GM18507 (cell line): ENCODE measurements around the gene TKTL1.
"Not testable (repeated sequence)": the region's sequence is repeated elsewhere in the genome, so short reads cannot be mapped to it uniquely, and the experiment has no call there.

ENCODE experiments used
- DNase-seq: peaks from one replicate; pipeline ENCODE4 v3.0.0; 2011; ENCODE audit warnings: low read depth; ENCODE audit not compliant: insufficient read length; ENCODE audit errors: extremely low spot score
- FAIRE-seq: peaks from 2 replicates; lab custom pipeline; 2011; peaks lifted over from hg19 to GRCh38; lab: Jason Lieb, UNC

Gene TKTL1, protein sequence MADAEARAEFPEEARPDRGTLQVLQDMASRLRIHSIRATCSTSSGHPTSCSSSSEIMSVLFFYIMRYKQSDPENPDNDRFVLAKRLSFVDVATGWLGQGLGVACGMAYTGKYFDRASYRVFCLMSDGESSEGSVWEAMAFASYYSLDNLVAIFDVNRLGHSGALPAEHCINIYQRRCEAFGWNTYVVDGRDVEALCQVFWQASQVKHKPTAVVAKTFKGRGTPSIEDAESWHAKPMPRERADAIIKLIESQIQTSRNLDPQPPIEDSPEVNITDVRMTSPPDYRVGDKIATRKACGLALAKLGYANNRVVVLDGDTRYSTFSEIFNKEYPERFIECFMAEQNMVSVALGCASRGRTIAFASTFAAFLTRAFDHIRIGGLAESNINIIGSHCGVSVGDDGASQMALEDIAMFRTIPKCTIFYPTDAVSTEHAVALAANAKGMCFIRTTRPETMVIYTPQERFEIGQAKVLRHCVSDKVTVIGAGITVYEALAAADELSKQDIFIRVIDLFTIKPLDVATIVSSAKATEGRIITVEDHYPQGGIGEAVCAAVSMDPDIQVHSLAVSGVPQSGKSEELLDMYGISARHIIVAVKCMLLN

DNA sequence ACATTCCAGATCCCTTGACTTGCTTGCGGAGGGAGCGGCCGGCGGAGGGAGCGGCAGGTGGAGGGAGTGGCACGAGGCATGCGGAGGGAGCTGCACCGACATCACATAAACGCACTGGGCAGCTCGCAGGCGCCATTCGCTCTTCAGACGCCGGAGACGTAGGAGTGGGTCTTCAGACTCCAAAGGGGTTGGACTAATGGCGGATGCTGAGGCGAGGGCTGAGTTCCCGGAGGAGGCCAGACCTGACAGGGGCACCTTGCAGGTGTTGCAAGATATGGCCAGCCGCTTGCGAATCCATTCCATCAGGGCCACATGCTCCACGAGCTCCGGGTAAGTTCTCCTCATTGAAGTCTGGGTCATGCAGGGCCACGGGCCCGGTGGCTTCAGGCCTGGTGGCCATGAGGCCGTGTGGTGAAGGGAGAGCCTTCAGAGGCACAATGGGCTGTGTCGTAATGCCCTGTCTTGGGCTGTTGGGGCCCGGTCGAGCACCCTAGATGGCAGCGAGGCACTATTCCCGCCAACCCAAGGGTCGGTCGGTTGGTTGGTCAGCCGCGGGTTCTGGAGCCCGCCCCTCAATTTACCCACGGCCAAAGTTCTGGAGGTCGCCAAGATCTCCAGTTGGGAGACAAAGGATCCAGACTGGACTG, at the start of gene TKTL1:
TKTL1 (plus strand) TSS at position 132 of the 647 bp plus-strand sequence; CDS start at position 197, 65 bp downstream.
- FAIRE-seq (no peak), DNase-seq (no peak)

DNA sequence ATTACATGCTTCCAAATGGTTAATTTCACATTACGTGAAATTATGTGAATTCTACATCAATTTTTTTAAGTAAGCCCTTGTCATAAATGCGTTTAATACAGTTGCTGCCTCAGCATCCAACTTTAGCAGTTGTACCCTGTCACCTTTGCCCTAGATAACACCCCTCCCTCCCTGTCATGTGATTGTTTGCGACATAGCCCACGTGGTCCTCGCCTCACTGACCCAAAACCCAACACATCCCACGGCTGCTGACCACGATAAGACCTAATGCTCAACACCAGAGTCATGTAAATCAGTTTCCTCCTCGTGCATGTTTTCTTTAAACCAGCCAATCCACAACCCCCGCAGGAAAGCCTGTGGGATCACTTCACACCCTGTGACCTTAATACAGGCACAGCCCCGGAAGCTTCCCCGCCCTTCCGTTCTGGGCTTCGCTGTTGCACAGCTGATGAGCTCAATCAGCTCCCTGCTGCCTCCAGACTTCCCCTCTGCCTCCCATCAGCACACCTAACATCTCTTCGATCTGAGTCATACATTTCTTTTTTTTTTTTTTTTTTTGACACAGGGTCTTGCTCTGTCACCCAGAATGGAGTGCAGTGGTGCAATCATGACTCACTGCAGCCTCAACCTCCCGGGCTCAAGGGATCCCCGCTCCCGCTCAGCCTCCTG, 48.1 kb upstream of the TKTL1 start:
- DNase-seq, FAIRE-seq: not testable (repeated sequence)

DNA sequence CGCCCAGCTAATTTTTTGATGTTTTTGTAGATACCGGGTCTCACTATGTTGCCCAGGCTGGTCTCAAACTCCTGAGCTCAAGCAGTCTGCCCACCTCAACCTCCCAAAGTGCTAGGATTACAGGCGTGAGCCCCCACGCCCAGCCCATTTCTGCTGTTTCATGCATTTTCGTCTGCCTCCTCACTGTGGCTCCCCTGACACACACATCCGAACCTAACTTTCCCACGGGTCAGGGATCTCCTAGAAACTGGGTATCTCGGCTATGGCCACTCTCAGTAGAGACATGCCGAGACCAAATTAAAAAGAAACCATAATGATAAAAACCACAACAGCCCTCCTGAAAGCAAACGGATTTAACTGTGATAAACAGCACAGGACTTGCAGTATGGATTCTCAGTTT, 47.5 kb upstream of the TKTL1 start:
- not testable (repeated sequence) for DNase-seq, FAIRE-seq

DNA sequence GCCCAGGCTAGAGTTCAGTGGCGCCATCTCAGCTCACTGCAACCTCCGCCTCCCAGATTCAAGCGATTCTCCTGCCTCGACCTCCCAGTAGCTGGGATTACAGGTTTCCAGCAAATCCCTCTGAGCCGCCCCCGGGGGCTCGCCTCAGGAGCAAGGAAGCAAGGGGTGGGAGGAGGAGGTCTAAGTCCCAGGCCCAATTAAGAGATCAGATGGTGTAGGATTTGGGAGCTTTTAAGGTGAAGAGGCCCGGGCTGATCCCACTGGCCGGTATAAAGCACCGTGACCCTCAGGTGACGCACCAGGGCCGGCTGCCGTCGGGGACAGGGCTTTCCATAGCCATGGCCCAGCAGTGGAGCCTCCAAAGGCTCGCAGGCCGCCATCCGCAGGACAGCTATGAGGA, 38.3 kb upstream of the TKTL1 start, which contains the start of gene OPN1MW3:
OPN1MW3 (plus strand) TSS at position 301 of the 400 bp plus-strand sequence; CDS start at position 339, 38 bp downstream.
- not testable (repeated sequence) for DNase-seq, FAIRE-seq

DNA sequence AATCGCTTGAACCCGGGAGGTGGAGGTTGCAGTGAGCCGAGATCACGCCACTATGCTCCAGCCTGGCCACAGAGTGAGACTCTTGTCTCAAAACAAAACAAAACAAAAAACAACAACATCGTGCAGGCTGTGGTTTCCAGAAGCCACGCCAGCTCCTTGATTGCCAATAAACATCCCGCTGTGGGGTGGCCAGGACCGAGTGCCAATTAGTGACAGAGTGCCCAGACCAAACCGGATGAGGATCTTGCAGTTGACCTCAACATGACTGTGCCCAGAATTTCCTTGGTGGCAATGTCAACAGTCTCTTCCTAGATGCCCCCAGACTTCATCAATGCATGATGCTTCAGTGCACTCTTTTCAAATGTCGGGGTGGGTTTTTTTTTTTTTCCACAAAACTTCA, 36.9 kb upstream of the TKTL1 start:
- not testable (repeated sequence) for FAIRE-seq, DNase-seq

DNA sequence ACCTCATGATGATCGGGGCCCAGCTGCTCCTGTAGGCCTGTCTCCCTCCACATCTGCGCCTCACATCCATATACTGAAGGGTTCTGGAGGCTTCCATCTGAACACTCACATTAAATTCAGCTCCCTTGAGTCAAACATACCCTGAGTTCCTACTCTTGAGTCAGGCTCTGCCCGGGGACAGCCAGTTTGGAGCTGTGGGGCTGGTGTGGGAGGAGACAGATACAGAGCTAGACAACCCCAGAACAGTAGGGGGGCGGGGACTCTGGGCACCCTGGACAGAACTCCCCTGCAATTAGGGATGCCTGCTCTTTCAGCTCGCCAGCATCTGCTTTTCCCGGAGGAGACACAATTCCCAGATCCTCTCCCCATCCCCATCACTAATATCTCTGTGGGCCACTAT, 32.5 kb upstream of the TKTL1 start:
- not testable (repeated sequence) for FAIRE-seq, DNase-seq

DNA sequence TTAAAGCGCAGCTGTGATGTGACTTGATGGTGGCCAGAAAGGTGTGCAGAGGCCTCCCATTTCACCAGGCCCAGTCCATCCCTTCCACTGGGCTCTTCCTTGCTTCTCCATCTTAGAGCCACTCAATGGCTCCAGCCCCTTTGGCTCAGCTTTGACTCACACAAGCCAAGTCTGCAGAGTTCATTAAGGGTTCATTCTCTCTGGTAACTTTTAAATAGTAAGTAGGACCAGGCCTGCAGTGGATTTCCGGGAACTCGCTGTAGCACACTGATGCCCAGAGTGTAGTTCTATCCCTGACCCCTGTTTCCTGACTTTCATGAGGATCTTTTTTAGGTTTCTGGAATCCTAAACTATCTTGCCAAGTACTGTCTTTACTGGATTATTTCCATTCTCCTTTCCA, 26.4 kb upstream of the TKTL1 start:
- FAIRE-seq, DNase-seq: not testable (repeated sequence)

DNA sequence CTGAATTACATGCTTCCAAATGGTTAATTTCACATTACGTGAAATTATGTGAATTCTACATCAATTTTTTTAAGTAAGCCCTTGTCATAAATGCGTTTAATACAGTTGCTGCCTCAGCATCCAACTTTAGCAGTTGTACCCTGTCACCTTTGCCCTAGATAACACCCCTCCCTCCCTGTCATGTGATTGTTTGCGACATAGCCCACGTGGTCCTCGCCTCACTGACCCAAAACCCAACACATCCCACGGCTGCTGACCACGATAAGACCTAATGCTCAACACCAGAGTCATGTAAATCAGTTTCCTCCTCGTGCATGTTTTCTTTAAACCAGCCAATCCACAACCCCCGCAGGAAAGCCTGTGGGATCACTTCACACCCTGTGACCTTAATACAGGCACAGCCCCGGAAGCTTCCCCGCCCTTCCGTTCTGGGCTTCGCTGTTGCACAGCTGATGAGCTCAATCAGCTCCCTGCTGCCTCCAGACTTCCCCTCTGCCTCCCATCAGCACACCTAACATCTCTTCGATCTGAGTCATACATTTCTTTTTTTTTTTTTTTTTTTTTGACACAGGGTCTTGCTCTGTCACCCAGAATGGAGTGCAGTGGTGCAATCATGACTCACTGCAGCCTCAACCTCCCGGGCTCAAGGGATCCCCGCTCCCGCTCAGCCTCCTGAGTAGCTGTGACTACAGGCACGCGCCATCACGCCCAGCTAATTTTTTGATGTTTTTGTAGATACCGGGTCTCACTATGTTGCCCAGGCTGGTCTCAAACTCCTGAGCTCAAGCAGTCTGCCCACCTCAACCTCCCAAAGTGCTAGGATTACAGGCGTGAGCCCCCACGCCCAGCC, 10.9 kb upstream of the TKTL1 start:
- not testable (repeated sequence) for FAIRE-seq, DNase-seq

DNA sequence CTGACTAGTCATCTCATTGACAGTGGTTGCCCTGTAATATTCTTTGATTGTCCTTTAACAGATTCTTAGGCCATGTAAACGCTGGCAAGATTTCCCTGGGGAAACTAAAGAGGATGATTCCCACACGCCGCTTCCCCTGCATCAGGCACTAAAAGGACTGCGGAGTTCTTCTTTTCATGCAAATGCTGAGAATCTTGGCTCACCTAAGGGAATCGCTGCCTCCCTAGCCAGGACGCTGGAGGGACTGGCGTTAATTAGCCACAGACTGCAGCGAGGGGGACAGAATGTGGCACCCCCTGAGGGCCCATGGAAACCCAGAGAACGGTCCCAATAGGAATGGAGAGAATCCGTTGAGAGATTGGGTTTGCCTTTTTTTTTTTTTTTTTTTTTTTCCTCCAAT, 9.2 kb upstream of the TKTL1 start:
- not testable (repeated sequence) for FAIRE-seq, DNase-seq

DNA sequence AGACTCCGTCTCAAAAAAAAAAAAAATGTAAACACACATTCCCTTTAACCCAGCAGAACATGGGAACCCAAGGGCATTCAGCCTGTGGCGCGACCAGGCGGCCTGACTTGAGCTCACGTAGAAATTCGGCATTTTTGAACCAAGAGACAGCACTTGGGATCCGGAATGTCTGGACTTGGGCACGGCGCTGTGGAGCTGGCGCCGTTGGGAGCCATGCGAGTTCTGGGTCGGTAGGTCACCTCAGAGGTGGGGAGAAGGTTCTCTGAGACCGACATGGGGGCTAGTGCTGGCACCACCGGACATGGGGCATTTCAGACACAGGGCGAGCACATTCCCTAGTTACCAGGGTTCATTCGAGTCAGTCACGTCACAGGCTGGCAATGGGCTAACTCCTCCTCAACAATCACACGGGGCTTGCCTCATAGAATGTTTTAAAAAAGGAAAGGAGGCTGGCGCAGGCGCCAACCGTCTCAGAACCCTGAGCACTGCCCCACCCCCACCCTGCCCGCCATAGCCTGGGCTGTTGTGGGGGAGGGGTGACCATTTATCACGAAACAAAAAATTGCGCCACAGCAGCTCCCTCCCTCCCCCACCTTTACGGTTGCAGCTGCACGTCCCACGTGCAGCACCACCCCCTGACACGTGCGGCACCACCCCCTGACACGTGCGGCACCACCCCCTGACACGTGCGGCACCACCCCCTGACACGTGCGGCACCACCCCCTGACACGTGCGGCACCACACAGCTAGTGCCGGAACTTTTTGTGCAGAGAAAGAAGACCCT, 612 bp upstream of the TKTL1 start, which contains the start of gene TEX28:
TEX28 (minus strand) TSS at position 334 of the 784 bp plus-strand sequence. CDS start 3,007 bp downstream, outside the sequence.
- FAIRE-seq (no peak), DNase-seq (no peak)

DNA sequence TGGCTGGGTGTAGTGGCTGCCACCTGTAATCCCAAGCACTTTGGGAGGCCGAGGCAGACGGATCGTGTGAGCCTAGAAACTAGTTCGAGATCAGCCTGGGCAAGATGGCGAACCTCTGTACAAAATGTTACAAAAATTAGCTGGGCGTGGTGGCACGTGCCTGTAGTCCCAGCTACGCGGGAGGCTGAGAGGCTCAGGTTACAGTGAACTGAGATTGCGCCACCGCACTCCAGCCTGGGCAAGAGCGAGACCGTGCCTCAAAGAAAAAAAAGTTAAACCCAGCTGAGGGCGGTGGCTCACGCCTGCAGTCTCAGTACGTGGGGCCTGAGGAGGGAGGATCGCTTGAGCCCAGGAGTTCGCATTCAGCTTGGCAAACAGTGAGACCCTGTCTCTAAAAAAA, 1.1 kb downstream of the TKTL1 start:
- DNase-seq (no peak), FAIRE-seq (no peak)

DNA sequence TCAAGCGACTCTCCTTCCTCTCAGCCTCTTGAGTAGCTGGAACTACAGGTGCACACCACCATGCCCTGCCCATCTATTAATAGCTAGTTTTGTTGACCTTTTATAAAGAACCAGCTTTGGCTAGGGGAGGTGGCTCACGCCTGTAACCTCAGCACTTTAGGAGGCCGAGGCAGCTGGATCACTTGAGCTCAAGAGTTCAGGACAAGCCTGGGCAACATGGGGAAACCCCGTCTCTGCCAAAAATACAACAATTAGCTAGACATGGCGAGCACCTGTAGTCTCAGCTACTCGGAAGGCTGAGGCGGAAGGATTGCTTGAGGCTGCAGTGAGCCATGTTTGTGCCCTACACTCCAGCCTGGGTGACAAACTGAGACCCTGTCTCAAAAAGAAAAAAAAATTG, 2.7 kb downstream of the TKTL1 start:
- FAIRE-seq, result peak; percentile 91

DNA sequence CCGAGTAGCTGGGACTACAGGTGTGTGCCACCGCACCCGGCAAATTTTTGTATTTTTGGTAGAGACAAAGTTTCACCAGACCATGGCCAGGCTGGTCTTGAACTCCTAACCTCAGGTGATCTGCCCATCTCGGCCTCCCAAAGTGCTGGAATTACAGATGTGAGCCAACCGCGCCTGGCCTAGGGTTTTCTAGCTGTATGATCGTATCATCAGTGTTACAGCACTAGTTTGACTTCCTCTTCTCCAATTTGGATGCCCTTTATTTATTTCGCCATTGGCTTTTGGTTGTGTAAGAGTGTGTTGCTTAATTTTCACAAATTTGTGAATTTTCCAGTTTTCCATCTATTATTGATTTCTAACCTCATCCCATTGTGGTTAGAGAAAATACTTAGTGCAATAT, 5.2 kb downstream of the TKTL1 start:
- FAIRE-seq, result no peak
- DNase-seq, result no peak

More for the DNA sequence above, 2.7 kb downstream of the TKTL1 start:
- DNase-seq, result no peak

DNA sequence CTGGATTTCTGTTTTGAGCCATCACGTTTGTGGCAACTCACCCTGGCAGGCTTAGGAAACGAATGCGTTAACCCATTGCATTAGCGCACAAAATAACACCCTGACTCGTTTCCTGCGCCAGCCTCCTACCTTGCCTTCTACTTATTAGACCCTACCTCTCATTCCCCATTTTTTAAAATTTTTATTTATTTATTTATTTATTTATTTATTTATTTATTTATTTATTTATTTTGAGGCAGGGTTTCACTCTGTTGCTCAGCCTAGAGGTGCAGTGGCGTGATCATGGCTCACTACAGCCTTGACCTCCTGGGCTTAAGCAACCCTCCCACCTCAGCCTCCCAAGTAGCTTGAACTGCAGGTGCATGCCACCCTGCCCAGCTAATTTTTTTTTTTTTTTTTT, 7.4 kb downstream of the TKTL1 start:
- DNase-seq, FAIRE-seq: not testable (repeated sequence)

DNA sequence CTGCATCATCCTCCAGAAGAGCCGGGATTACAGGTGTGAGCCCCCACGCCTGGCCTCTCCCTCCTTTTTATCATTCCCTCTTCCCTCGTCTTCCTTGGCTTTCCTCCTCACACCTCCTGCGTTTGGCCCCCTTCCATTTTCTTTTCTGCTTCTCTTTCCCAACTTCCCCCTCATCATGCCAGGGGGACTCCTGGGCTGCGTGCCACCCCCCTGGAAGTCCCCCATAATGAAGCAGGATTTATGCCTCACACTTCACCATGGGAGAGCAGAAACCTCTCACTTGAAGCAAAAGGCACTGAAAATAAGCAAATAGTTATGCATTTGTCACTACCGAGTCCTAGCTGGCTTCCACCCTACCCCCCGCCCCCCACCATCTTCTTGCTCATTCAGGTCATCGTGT, 7.9 kb downstream of the TKTL1 start:
- no peak for FAIRE-seq

DNA sequence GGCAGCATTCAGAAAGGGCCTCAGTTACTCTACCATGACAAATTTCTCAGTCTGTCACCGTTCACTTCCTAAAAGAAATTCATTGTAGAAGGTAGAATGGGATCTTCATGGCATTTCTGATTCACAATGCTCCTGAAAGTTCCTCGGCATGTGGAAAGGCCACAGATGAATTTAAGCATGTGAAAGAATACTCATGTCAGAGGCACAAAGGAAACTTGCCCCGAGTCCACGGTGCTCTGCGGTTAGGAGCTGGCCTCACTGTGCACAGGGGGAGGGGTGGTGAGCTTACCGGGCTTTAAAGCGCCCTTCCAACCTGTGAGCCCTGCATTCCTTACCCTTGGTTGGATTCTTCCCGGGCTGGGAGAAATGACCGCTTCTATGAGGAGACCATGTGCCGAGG, 9.3 kb downstream of the TKTL1 start:
- FAIRE-seq, result no peak

More for the DNA sequence above, 7.9 kb downstream of the TKTL1 start:
- DNase-seq, result no peak

DNA sequence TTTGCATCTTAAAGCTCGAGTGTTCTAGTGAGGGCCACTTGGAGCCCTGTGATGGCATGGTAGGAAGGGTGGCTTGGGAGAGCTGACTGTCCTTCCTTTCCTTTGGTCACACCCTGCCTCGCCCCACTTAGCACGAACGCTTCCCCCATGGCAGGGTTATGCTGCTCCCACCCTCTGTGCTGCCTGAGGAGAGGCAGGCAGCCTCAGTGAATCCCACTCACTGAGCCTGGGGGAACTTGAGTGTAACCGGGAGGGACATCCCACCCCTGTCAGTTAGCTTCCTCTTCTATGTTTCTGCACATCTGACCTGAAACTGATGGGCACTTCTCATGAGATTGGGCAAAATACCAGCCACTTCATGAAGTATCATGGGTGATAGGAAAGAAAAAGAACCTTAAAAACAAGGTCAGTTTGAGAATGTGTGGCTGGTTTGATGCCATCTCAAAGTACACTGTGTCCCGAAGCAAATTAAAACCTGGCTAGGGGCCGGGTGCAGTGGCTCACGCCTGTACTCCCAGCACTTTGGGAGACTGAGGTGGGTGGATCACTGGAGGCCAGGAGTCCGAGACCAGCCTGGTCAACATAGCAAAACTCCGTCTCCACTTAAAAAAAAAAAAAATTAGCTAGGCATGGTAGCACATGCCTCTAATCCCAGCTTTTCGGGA, 10.1 kb downstream of the TKTL1 start:
- FAIRE-seq, result peak; percentile 26

More for the DNA sequence above, 9.3 kb downstream of the TKTL1 start:
- DNase-seq, result no peak

More for the DNA sequence above, 10.1 kb downstream of the TKTL1 start:
- DNase-seq, result no peak
